ENCODE data around the gene PCSK6.
A peak's percentile ranks its signal among the peaks of the same experiment; 100 is the strongest.

The PCSK6 gene

DNA sequence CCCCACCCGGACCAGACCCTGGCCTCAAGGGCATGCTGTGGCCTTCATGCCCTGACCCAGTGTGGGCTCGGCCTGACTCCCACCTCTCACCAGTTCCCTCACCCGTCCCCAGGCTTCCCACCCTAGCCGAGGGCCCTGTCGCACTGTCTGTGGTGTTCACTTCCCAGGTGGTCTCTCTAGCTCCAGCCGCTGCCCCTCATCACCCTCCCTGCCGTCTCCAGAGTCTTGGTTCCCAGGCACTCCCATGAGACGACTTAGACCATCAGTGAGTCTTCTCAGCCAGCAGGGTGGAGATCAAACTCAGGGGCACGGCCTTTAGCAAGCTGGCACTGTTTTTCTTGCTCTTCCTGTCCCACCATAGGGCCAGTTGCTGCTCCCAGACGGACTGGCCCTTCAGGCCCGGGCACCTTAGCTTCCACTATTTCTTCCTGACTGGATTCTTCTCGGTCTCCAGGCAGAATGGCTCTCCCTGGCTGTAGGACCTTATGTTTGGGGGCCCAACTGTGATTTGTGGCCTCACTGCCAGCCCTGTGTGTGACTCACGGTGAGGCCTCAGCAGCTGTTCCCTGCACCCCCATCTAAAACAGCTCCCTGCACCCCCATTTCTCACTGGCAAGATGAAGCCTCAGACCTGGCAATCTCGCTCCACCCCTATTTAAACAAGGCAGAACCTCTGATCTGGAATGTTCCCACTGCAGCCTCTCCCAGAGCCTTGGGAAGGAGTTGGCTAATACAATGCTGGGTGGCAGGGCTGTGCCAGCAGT is 9.4 kb upstream of the PCSK6 start:
- no peak for DNase-seq (ENCODE audit: low spot score)

DNA sequence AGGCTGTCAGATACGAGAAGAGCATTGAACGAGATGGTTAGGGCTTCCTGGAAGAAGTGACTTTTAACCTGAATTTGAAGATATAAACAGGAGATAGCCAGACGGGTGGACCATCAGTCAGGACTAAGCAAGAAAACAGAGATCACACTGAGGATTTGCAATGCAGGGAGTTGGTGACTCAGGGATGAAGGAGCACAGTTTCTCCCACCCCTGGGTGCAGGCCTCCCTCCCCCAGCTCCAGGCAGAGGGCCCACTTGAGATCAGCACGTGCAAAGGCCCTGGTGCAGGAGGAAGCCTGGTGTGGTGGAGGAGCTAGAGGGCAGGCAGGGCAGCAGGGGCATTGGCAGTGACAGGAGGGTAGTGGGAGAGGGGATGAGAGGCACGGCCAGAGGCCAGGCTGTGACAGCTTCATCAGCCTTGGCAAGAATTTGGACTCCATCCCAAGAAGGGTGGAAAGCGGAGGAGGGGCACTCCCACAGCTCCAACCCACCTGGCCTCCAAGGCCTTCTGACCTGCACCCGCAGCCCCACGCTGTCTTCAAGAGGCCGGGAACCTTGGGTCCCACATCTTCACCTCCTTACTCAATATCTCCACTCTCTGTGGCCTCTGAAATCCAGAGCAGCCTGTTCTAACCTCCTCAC is 8.7 kb upstream of the PCSK6 start:
- DNase-seq (ENCODE audit: low spot score) = no peak

- no peak for DNase-seq (ENCODE audit: low spot score)
These were observed 8.1 kb upstream of the PCSK6 start for GRCh38 chr15:101497484-101498034.

DNA sequence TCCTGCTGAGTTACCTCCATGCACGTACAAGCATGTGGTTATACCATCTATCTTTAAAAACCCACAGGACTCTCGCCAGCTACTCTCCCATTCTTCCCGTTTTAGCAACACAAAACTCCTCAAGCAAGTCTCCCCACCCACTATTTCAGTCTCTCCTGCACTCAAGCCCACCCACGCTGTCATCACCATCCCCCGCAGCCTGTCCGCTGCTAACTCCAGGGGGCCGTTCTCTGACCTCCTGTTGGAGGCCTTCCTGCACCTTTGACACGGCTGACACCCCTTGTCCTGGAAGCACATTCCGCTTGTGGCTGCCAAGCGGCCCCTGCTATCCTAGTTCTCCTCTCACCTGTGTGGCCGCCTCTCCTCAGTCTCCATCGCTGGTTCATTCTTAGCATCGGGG is 7.5 kb upstream of the PCSK6 start:
- DNase-seq (ENCODE audit: low spot score) = no peak

- DNase-seq (ENCODE audit: low spot score) = no peak
These were observed 6.9 kb upstream of the PCSK6 start for GRCh38 chr15:101496198-101496986.

DNA sequence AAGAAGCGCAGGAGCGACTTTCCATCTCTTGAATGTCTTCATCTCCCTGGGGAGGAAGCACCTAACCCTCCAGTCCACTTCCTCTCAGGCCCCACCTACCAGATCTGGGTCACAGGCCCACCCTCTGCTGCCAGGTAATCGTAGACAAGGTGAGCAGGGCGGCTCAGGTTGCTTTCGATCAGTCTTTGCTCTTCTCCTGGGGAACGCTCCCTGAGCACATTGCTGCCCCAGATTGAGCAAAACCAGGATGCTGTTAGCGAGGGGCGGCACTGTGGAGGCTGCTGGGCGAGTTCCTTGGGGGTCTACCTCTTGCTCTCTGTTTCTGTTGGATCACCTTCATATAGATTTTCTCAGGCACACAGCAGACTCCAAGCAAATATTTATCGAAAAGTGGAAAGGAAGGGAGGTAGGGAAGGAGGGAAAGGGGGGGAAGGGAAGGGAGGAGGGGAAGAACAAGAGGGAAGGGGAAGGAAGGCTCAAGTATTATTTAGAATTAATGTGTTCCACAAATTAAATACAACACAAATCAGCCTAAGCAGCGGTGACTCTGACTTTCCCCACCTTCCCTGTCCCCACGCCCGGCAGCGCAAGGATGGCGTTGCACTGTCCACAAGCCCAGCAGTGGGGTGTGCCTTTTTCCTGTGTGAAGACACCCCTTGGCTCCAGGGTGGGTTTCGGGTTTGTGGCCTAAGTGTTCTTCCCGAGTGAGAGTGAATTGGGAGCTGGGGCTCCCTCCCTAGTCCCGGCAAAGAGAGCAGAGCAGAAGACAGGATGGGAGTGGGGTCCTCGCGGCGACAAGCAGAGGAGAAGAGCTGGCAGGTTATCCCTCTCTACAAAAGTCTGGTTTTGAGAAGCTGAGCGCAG is 6.1 kb upstream of the PCSK6 start:
- no peak for DNase-seq (ENCODE audit: low spot score)

- no peak for DNase-seq (ENCODE audit: low spot score)
These were observed 4.8 kb upstream of the PCSK6 start for GRCh38 chr15:101494251-101494796.

GRCh38 chr15:101492766-101493692 is 3.5 kb upstream of the PCSK6 start:
- DNase-seq (ENCODE audit: low spot score) = no peak

GRCh38 chr15:101491734-101492640 is 2.5 kb upstream of the PCSK6 start:
- no peak for DNase-seq (ENCODE audit: low spot score)

GRCh38 chr15:101490922-101491733 is 1.6 kb upstream of the PCSK6 start:
- DNase-seq (ENCODE audit: low spot score) = no peak

DNA sequence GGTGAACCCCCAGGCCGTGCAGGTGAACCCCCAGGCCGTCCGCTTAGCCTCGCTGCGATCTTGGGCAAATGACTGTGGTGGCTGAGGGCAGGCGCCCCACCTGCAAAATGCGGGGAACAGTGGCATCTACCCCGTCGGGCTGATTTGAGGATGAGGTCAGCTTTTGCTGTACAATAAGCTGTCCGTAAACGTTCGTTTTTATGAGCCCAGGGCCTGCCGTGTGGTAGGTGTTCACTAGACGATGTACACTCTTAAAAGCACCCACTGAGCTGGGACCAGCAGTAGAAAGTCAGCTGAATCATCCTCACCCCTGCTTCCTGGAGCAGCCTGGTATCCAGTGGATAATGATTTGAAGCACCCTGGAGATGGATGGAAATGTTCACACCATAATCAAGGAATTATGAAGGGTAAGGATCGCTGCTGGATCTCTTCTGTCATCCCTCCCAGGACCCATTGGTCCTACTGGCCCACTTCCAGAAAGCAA is 943 bp upstream of the PCSK6 start:
- no peak for DNase-seq (ENCODE audit: low spot score)

DNA sequence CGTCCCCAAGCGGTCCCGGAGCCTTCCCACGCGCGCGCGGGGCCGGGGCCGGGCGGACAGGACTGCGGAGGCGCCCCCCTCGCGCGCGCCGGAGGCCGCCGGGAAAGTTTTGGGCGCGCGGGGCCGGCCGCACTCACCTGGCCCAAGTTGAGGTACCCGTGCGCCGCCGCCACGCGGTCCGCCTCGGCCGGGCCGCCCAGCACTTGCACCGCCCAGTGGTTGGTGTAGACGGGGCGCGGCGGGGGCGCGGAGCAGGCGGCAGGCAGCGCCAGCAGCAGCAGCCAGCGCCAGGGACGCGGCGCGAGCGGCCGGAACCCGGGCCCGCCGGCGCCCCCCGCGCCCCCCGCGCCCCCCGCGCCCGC is 289 bp downstream of the PCSK6 start:
- peak; percentile 78 for DNase-seq (ENCODE audit: low spot score)

DNA sequence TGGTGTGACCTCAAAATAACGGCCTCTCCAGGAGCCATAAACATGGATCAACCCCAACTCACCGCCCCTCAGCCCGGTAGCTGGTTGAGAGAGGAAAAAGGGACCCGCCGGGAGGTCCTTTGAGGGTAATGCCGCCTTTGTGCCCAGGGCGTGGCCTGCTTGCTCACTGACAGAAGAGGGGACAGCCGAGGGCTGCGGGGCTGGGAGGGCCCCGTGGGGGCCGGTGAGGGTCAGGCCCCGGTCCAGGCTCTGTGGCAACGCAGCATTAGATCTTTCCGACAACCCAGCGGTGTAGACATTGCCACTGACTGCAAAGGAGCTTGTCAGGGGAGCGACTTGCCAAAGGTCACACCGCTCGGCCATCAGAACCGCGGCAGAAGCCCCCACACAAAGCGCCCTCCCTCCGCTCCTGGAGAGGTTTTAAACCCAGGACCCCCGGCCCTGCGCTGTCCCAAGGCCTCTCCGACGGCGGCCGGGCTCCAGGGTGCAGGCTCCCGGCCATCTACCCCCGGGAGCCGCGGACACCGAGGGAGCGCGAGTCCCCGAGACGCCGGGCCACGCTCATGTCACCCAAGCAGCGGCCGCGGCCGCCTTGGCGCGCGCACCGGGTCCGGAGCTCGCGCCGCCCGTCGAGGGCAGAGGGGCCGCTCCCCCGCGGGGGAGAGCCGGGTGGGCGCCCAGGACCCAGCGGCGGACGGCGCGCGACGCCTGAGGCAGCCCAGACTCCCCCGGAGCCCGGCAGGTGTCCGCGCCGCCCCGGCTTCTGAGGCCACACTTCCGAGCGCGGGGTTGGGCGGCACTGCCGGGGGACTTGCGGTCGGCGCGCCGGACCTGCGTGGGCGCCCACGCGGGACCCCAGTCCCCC is 975 bp downstream of the PCSK6 start:
- no peak for DNase-seq (ENCODE audit: low spot score)

DNA sequence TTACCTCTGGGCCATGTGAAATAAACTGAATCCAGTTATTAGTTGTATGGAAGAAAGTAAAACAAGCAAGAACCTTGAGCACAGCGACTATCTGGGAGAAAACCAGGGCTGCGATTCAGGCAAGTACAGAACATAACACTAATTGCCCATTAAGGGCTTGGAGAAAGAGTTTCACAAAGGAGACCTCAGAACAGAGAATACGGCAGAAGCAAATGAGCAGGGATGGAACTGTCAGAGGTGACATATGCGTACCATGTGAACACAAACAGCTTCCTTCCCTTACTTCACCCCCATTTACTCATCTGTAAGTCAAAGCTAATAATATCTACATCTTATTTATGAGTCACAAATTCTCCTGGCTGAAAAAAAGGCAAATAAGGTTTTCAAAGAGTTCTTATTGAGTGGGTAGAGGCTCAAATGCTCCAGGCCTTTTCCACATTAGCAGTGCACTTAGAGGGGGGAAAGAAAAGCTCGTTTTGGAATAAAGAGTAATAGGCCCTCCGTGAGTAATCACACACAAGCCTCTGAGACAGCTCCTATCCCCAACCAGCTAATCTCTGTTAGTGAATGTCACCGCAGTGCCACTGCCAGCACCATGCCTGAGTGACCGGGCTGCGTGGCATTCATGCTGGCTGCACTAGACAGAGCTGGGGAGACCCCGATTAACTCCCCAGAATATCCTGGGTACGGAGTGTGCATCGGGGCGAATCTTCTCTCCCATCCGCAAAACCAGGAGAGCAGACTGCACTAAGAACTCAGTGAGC is 2.6 kb downstream of the PCSK6 start:
- no peak for DNase-seq (ENCODE audit: low spot score)

DNA sequence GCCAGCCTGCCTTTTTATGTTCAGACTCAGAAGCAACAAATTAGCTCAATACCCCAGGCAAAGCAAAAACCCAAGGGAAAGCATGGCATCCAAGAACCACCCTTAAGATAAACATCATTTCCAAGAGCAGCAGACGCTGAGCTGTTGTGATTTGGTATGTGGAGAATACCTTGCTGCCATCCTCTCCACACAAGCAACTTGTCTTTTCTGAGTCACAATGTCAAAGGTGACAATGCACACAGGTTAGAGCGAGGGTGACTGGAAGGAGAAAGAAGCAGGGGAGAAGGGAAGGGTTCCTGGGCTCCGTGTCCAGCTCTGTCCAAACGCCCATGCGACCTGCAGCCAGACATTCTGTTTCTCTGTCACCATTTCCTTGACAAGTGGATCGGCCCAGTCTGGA is 6.0 kb downstream of the PCSK6 start:
- no peak for DNase-seq (ENCODE audit: low spot score)

DNA sequence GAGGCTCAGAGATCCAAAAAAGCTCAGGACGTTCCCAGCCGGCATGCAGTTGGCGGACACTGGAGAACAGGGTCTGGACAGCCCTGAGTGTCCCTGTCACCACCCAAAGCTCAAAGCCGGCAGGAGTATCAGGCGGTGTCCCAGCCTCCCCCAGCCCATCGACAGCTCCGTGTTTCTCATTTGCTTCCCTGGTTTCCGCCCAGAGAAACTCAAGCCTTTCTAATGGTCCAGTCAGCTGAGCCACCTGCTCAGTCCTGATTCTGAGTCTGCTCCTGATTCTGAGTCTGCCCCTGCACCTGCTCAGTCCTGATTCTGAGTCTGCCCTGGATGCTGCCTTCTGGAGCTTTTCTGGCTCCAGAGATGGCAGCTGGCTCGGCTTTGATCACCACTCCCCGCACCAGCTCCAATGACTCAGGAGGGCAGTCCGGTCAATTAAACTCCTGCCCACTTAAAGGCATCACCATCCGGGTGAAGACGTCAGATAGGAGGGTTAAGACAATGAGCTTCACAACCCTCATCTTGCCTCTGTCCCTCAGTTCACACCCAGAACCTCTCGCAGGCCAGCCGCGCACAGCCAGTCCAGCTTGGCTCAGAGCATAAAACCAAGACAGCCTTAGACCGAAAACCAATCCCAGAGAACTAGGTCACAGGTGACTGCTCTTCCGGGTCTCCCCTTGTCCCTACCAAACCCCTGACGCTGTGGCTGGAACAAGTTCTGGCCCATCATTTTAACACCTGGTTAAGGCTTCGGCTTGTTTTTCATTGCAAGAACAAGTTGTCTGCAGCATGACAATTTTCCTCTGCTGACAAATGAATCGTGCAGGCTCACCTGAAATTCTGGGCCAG is 6.8 kb downstream of the PCSK6 start:
- no peak for DNase-seq (ENCODE audit: low spot score)
